ENCODE data around the gene NPAS4. TPM values are rescaled to one million over a fixed set of nuclear protein-coding genes. Genes with fewer than 3 reads are reported as not detected.

The NPAS4 gene
- total and polyA plus RNA-seq, 11 donors, result 0.04 to 0.75 TPM; not detected in 9

GRCh38 chr11:66414120-66414934 lies 6.5 kb upstream of the NPAS4 start:
- WGBS, 4 donors, result 64 to 70% (median 67%) methylated on average over 12 of the region's 12 CpGs
- no peak overlapping the region for H3K4me3 ChIP-seq
- H3K4me1 ChIP-seq, result peaks cover 0 to 31% (median 12%) of the 10 kb centered on the region in 12 donors
- DNase-seq, result no peak
- intact Hi-C loops (cut with DNase I), result loop anchor here in 1 of 10 donors (5.0 to 10.0 kb wide), 2 partner anchors 263 to 420 kb away; partner anchors contain the start of gene RBM4B
- H3K27ac ChIP-seq, result no peak overlapping the region
- peaks cover 0 to 17% (median 0%) of the 10 kb centered on the region in 9 donors for H3K27me3 ChIP-seq
- TF ChIP-seq CTCF (IDR thresholded peaks at IDR 0.05), result no peak
- no peak for TF ChIP-seq POLR2A (IDR thresholded peaks at IDR 0.05)
- no peaks in the 10 kb centered on the region for H3K9me3 ChIP-seq
- ATAC-seq, result no peak
- H3K36me3 ChIP-seq, result no peaks in the 10 kb centered on the region

GRCh38 chr11:66415423-66415822 lies 5.4 kb upstream of the NPAS4 start:
- Histone ChIP-seq H3K4me3 (no peak overlapping the region), H3K4me1 (peaks cover 0 to 42% (median 15%) of the 10 kb centered on the region in 12 donors), H3K27me3 (peaks cover 0 to 23% (median 3%) of the 10 kb centered on the region in 9 donors), H3K27ac (no peak overlapping the region), H3K36me3 (no peaks in the 10 kb centered on the region), H3K9me3 (no peaks in the 10 kb centered on the region)
- intact Hi-C loops (cut with DNase I), result loop anchor here in 1 of 10 donors (10.0 kb wide), 1 partner anchor 419 kb away; no protein-coding TSS in a partner anchor
- ATAC-seq, result no peak
- no peak for DNase-seq
- TF ChIP-seq CTCF (IDR thresholded peaks at IDR 0.05), result no peak
- TF ChIP-seq POLR2A (IDR thresholded peaks at IDR 0.05), result no peak
- 53 to 70% (median 59%) methylated on average over 2 of the region's 2 CpGs for WGBS, 4 donors

GRCh38 chr11:66417000-66417399 lies 3.8 kb upstream of the NPAS4 start:
- no peak for DNase-seq
- no peak for ATAC-seq
- Histone ChIP-seq H3K27ac (no peak overlapping the region), H3K4me1 (peaks cover 0 to 53% (median 25%) of the 10 kb centered on the region in 12 donors), H3K4me3 (no peak overlapping the region), H3K9me3 (no peaks in the 10 kb centered on the region), H3K36me3 (no peaks in the 10 kb centered on the region), H3K27me3 (peaks cover 0 to 29% (median 3%) of the 10 kb centered on the region in 9 donors)
- TF ChIP-seq CTCF (IDR thresholded peaks at IDR 0.05) (no peak), POLR2A (IDR thresholded peaks at IDR 0.05) (no peak)
- intact Hi-C loops (cut with DNase I), result loop anchor here in 1 of 10 donors (10.0 kb wide), 1 partner anchor 418 kb away; no protein-coding TSS in a partner anchor
- WGBS, 4 donors, result 72 to 79% (median 78%) methylated on average over 11 of the region's 11 CpGs

Measured in heart left ventricle (tissue), 16 donors.